Stimulated activated CD8-positive, alpha-beta memory T cell treated with anti-CD3 and anti-CD28 coated beads, Interleukin-12 subunit alpha, Interleukin-12 subunit beta, amount 100 ng/mL, for 1 hour (primary cell): ENCODE data around the gene DDX11.
"Not testable (repeated sequence)": the region's sequence is repeated elsewhere in the genome, so short reads cannot be mapped to it uniquely, and the experiment has no call there.

Experiments
- DNase-seq: peaks from one replicate; pipeline ENCODE4 v3.0.0-alpha.2; 2020; ENCODE audit warnings: low read depth

Gene DDX11

GRCh38 chr12:31067656-31068055 is 6.0 kb upstream of the DDX11 start:
- not testable (repeated sequence) for DNase-seq

- not testable (repeated sequence) for DNase-seq
Observed at GRCh38 chr12:31070971-31071740, 2.5 kb upstream of the DDX11 start.

GRCh38 chr12:31072962-31073361 is 698 bp upstream of the DDX11 start:
- not testable (repeated sequence) for DNase-seq

- not testable (repeated sequence) for DNase-seq
Observed at GRCh38 chr12:31074333-31074874, 744 bp downstream of the DDX11 start.

GRCh38 chr12:31076150-31076549 is 2.5 kb downstream of the DDX11 start:
- DNase-seq, result not testable (repeated sequence)

- DNase-seq, result not testable (repeated sequence)
Observed at GRCh38 chr12:31077095-31077494, 3.4 kb downstream of the DDX11 start.

- DNase-seq, result not testable (repeated sequence)
Observed at GRCh38 chr12:31077998-31078397, 4.3 kb downstream of the DDX11 start.

- not testable (repeated sequence) for DNase-seq
Observed at GRCh38 chr12:31079421-31079820, 5.8 kb downstream of the DDX11 start.

- DNase-seq, result not testable (repeated sequence)
Observed at GRCh38 chr12:31080221-31080620, 6.6 kb downstream of the DDX11 start.

GRCh38 chr12:31081274-31081673 is 7.6 kb downstream of the DDX11 start:
- DNase-seq, result not testable (repeated sequence)

GRCh38 chr12:31084241-31084640 is 10.6 kb downstream of the DDX11 start:
- DNase-seq, result not testable (repeated sequence)

GRCh38 chr12:31086032-31086431 is 12.4 kb downstream of the DDX11 start:
- not testable (repeated sequence) for DNase-seq

GRCh38 chr12:31087486-31087885 is 13.8 kb downstream of the DDX11 start:
- DNase-seq, result not testable (repeated sequence)

GRCh38 chr12:31087956-31088355 is 14.3 kb downstream of the DDX11 start:
- not testable (repeated sequence) for DNase-seq

- DNase-seq, result no peak
Observed at GRCh38 chr12:31089072-31089471, 15.4 kb downstream of the DDX11 start.

- DNase-seq, result not testable (repeated sequence)
Observed at GRCh38 chr12:31091629-31092028, 18.0 kb downstream of the DDX11 start.

- DNase-seq, result not testable (repeated sequence)
Observed at GRCh38 chr12:31092718-31093117, 19.1 kb downstream of the DDX11 start.

- not testable (repeated sequence) for DNase-seq
Observed at GRCh38 chr12:31095080-31095860, 21.6 kb downstream of the DDX11 start.

GRCh38 chr12:31096251-31097065 is 22.8 kb downstream of the DDX11 start:
- not testable (repeated sequence) for DNase-seq

GRCh38 chr12:31097819-31098218 is 24.2 kb downstream of the DDX11 start:
- DNase-seq, result not testable (repeated sequence)

- not testable (repeated sequence) for DNase-seq
Observed at GRCh38 chr12:31098363-31098762, 24.7 kb downstream of the DDX11 start.

- not testable (repeated sequence) for DNase-seq
Observed at GRCh38 chr12:31098771-31099170, 25.1 kb downstream of the DDX11 start.
